GM12891 (cell line): ENCODE data around the gene CRMP1.

Experiments
- POLR2A ChIP-seq: IDR thresholded peaks from 2 replicates; pipeline ENCODE4 v1.6.1; 2011; ENCODE audit warnings: low read depth, low read length, control low read depth
- POLR2AphosphoS5 ChIP-seq: IDR thresholded peaks from 2 replicates; pipeline ENCODE4 v1.6.1; 2011; ENCODE audit warnings: low read depth, low read length, control low read depth
- SPI1 ChIP-seq: IDR thresholded peaks from 2 replicates; pipeline ENCODE4 v1.6.1; 2011; ENCODE audit warnings: low read depth, low read length, control low read depth
- TAF1 ChIP-seq: IDR thresholded peaks from 2 replicates; pipeline ENCODE4 v1.6.1; 2011; ENCODE audit warnings: low read depth, low read length, control low read depth

DNA sequence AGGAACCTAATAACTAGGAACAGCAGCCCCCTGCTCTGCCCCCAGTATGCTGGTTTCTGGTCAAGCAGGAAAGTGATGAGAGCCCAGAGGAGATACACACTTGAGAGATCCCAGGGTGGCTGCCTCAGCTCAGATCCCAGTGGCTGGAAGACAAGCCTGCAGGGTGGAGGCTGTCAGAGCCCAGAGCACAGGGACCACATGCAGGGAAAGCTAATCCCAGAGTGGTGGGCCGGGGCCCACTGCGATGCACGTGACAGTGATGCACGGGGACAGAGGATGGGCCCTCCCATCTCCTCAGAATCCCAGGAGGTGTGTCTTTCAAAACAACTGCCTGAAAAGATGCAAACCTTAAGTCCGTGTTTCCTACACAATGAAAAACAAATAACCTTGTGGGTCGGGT is 29.1 kb upstream of the CRMP1 start:
- TF ChIP-seq POLR2AphosphoS5 (no peak), TAF1 (no peak), POLR2A (no peak), SPI1 (no peak)
